Measurements from ENCODE around the gene BAG2.
A peak's percentile ranks its signal among the peaks of the same experiment; 100 is the strongest.

BAG2 gene

GRCh38 chr6:57174511-57174907 lies 2.4 kb downstream of the BAG2 start:
- DNase-seq: no peak

DNA sequence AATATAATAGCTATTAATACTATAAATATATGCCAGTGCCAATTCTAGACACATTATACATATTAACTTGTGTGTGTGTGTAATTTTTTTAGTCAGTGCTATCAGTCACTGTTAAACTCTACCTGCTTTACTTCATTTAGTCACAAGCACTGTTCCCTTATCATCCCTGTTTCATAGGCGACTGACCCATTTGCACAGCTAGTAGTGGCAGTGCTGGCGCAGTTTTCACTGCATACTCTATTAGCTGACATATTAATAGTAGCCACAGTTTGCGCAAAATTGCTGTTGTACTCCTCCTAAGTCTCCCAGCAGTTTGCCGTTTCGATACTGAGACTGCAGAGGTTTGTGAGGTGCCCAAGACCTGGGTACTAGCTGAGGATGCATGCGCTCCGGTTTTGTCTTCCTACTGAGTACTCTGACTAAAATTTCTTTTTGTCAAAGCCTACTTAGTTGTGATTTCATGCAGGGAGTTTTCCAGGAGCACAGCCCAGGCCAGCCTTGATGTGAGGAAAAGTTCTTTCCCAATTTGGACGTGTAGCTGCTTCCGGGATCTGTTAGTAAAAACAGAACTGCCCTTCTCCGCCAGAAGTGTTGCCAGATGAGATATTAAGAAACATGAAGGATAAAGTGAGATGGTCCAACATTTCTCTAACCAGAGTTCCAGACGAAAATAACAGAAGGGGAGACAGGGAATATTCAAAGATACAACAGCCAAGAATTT lies 5.6 kb downstream of the BAG2 start:
- DNase-seq: no peak

- no peak for DNase-seq
These were observed 8.5 kb downstream of the BAG2 start for GRCh38 chr6:57180596-57180995.

DNA sequence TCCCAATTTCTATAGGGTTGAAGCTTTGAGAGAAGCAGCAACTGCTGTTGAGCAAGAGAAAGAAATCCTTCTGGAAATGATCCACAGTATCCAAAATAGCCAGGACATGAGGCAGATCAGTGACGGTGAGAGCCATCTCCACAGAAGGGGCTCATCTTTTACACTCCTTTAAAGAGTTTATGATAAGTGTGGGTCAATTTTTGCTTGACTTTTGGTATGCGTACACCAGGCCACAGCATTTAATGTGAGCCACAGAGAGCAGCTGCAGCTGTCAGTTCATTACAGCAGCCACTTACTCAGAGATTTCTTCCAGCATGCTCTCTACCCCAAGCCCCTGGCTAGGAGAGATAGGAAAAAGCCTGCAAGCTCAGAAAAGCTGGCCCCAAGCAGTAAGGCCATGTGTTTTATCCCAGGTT lies 9.9 kb downstream of the BAG2 start:
- DNase-seq: no peak

- DNase-seq: no peak
These were observed 11.2 kb downstream of the BAG2 start for GRCh38 chr6:57183336-57183735.

GRCh38 chr6:57190140-57190539 lies 18.0 kb downstream of the BAG2 start:
- DNase-seq: peak in 1 of 2 experiments; percentile 4

DNA sequence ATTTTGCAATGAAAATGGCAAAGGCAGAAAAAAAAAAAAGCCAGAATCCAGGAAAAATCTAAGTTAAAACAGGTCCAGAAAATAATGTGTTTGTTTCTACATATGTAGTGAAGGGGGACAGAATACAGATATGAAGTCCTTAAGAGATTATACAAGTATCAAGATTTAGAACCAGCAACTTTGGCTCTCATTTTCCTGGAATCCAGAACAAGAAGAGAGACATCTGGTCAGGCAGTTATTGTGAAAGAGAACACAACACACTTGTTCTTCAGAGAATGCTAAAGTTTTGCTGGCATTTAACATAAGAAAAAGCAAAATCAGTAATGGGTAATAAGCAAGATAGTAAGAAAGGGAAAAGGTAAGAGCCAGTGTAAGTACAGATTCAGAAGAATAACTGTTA lies 21.1 kb downstream of the BAG2 start:
- no peak for DNase-seq

- no peak for DNase-seq
These were observed 23.3 kb downstream of the BAG2 start for GRCh38 chr6:57195457-57195856.

GRCh38 chr6:57198926-57199636 lies 27.0 kb downstream of the BAG2 start:
- no peak for DNase-seq

- DNase-seq: no peak
These were observed 29.6 kb downstream of the BAG2 start for GRCh38 chr6:57201718-57202117.

GRCh38 chr6:57205550-57206328 lies 33.6 kb downstream of the BAG2 start:
- no peak for DNase-seq

- no peak for DNase-seq
These were observed 35.0 kb downstream of the BAG2 start for GRCh38 chr6:57207141-57207540.

DNA sequence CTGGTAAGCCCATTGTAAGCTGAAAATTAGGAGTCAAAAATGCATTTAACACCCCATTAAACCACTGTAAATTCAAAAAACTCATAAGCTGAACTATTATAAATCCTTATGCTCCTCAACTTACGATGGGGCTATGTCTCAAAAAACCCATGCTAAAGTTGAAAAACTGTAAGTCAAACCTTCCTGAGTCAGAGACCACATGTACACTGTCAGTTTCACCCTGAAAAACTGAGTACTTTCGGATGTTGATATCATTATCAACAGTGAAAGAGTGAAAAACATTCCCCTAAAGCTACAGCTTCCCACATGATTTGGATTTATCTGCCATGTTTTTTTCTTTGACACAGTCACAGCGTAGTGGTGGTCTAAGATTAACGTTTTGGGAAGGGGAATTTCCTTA lies 35.7 kb downstream of the BAG2 start:
- DNase-seq: no peak

DNA sequence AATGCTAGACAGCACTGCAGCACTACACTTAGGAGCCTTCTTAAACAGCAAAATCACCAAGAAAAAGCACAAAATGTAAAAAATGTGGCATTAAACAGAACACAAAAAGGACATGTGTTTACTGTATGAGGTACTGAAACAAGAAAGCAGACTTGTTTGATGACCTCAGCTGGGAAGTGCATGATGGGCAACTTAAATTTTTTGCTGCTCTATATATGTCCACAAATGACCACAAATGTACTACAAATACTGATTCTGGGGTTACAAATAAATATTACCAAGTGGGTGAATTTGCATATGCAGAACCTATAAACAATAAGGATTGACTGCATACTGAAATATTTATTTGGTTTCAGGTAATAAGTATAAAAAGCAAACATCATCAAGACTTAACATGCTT lies 36.9 kb downstream of the BAG2 start:
- DNase-seq: no peak

DNA sequence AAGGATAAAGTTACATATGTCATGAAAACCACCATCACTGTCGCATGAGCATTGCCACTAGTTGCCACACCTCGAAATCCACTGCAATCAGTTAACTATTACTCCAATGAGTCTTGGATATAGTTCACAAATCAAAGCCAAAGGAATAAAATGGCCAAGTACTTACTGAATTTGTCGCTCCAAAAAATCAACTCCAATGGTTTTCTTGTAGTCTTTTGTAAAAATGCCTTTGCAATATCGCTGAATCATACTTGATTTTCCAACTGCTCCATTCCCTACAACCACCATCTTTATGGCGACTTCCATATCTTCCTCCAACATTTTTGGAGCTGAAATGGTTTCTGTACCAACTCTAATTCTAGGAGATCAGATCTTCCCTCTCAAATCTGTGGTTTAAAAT lies 37.9 kb downstream of the BAG2 start:
- DNase-seq: no peak

- no peak for DNase-seq
These were observed 43.1 kb downstream of the BAG2 start for GRCh38 chr6:57215260-57215659.

DNA sequence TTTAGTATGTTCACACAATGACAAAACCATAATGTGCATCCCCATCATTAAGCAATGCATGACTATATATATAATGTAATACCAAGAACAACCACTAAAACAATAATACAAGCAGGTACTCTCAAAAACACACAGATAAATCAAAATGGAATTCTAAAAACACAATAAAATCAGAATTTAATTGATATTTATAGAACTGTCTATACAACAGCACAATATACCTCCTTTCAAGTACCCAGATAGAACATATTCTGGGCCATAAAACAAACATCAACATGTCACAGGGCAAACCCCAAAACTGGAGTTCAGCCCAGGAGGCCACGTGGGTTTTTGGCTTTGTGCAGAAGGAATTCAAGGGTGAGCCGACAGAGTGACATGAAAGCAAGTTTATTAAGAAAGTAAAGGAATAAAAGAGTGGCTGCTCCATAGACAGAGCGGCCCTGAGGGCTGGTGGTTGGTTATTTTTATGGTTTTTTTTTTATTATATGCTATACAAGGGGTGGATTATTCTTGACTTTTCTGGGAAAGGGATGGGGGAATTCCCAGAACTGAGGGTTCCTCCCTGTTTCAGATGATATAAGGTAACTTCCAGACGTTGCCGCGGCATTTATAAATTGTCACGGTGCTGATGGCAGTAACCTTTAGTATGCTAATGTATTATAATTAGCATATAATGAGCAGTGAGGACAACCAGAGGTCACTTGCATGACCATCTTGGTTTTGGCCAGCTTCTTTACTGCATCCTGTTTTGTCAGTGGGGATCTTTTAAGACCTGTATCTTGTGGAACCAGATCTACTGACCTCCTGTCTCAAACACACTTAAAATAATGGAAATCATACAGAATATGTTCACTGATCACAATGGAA lies 44.3 kb downstream of the BAG2 start:
- DNase-seq: no peak

- DNase-seq: no peak
These were observed 45.1 kb downstream of the BAG2 start for GRCh38 chr6:57217270-57217669.

DNA sequence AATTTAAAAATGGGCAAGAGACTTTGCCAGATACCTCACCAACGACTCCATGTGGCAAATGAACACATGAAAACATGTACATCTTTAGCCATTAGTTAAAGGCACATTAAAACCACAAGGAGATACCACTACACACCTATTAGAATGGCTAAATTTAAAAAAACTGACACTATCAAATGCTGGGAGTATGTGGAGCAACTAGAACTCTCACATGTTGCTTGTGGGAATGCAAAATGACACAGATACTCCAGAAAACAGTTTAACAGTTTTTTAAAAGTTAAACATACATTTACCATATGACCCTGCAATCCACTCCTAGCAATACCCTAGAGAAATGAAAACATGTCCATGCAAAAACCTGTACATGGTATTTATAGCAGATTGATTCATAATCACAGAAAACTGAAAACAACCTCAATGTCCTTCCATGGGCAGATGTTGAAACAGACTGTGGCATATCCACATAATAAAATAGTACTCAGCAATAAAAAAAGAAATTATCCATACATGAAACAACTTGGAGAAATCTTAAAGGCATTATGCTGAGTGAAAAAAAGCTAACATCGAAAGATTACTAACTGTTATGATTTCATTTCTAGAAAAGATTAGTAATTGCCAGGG lies 48.1 kb downstream of the BAG2 start:
- DNase-seq: no peak

DNA sequence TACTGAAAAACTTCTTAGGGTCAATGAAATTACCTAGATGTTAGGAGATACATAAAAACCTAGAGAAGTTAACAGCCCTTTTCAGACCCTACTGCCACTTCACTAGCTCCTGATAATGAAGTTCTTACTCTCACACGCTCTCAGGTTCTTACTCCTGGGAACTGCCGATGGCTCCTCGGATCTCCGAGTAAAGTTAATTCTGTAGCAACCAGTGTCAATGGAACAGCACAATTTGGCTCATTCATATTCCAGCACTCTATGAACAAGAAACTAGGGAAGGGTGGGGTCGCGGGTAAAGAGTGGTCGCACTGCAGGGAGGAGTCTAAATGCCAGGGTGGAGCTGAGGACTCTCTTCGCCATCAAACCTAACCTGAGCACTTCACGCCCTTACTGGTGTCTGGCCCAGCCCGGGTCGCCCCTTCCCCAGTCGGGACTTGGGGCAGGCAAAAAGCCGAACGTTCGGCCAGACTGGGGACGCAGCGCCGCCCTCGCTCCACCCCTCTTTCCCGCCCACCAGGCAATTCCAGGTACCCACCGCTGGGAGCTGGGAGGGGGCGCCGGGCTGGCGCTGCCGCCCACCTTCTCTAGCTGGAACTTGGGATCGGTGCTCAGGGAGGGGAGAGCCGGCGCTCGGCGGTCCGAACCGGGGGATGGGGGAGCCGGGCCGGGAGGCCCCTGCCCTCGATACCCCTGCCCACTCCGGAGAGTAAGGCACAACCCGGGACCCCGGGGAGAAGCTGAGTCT lies 49.2 kb downstream of the BAG2 start:
- peak in 1 of 2 experiments; percentile 55 for DNase-seq

DNA sequence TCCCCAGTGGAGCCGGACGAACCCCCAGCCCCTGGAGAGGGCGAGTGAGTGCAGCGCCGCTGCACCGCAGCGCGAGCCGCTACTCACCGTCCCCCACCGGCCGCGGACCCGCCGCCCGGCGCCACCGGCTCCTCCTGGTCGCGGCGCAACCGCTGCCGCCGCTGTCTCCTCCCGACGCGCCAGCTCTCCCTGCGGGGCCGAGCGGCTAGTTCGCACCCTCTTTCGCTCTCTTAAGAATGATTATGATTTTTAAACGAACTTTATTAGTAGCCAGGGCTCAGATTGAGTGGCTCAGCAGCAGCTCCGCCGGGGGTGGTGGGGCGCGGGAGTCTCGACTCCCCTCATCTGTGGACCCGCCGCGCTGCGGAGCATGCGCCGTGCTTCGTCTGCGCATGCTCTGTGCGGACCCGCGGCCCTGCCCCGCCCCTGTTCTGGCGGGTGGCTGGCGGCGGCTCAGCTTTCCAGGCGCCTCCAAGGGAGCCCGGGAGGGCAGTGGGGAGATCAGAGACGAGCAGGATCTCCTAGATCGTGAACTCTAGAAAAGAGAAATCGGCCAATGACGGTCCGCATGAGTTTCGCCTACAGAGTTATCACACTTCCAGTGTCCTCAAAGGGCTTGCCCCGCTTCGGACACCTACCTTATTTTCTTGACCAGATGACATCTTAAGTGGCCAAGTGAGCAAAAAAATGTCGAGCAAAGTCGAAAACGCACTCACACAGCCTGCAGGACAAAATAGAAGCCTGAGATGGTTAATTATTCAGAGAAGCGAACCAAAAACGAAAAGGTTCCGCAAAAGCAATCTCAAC lies 50.0 kb downstream of the BAG2 start, which contains the start of gene RAB23:
Gene RAB23 (minus strand): TSS at position 372 of the 807 bp plus-strand sequence. CDS start 11,927 bp downstream, outside the sequence.
- peak; percentile 70 to 84 for DNase-seq

All from NCI-H1930 (cell line).